GM12872 (cell line): ENCODE results near the gene C1orf94.

ENCODE experiments used
- CTCF ChIP-seq: IDR thresholded peaks from 3 replicates; pipeline ENCODE4 v1.5.1; 2011; ENCODE audit warnings: low read depth, mild to moderate bottlenecking, low read length, moderate library complexity; ENCODE audit not compliant: insufficient read depth

C1orf94 gene

GRCh38 chr1:34166191-34166624 lies 10.5 kb upstream of the C1orf94 start:
- TF ChIP-seq CTCF = no peak

GRCh38 chr1:34166625-34167361 lies 9.9 kb upstream of the C1orf94 start:
- TF ChIP-seq CTCF = no peak

- TF ChIP-seq CTCF = no peak
These were observed 9.3 kb upstream of the C1orf94 start for GRCh38 chr1:34167389-34167788.

- TF ChIP-seq CTCF = no peak
These were observed 963 bp upstream of the C1orf94 start for GRCh38 chr1:34175744-34176143.

GRCh38 chr1:34178072-34178471 lies 1.4 kb downstream of the C1orf94 start:
- TF ChIP-seq CTCF = no peak

GRCh38 chr1:34186741-34187494 lies 10.2 kb downstream of the C1orf94 start:
- TF ChIP-seq CTCF = no peak

GRCh38 chr1:34188418-34188817 lies 11.7 kb downstream of the C1orf94 start:
- no peak for TF ChIP-seq CTCF
